BE2C (cell line): ENCODE data around the gene LRRC32.

Source experiments
- DNase-seq: peaks from one replicate; pipeline ENCODE4 v3.0.0-alpha.2; 2020
- H3K27me3 ChIP-seq: fragments of 250-450 bp; sonication (Bioruptor Pico); 2 replicates; pipeline ENCODE4 v1.5.1; 2020; ENCODE audit warnings: mild to moderate bottlenecking
- H3K36me3 ChIP-seq: fragments of 250-450 bp; sonication (Bioruptor Pico); 2 replicates; pipeline ENCODE4 v1.5.1; 2020; ENCODE audit warnings: mild to moderate bottlenecking
- H3K4me1 ChIP-seq: fragments of 250-450 bp; sonication (Bioruptor Pico); 2 replicates; pipeline ENCODE4 v1.5.1; 2020
- H3K4me3 ChIP-seq: 2 replicates; pipeline ENCODE4 v1.5.1; 2011; ENCODE audit warnings: low read depth, low read length
- H3K9me3 ChIP-seq: fragments of 250-450 bp; sonication (Bioruptor Pico); 2 replicates; pipeline ENCODE4 v1.5.1; 2020
- CTCF ChIP-seq: IDR thresholded peaks from 2 replicates; pipeline ENCODE4 v1.5.1; 2012; ENCODE audit warnings: mild to moderate bottlenecking, low read depth, low read length

The LRRC32 gene

GRCh38 chr11:76635991-76636738 is 34.4 kb downstream of the LRRC32 start:
- no peaks in the 10 kb centered on the region for H3K27me3 ChIP-seq
- H3K9me3 ChIP-seq = no peaks in the 10 kb centered on the region
- no peaks in the 10 kb centered on the region for H3K36me3 ChIP-seq
- no peak for TF ChIP-seq CTCF
- no peaks in the 10 kb centered on the region for H3K4me1 ChIP-seq
- no peak for DNase-seq
- H3K4me3 ChIP-seq = no peak overlapping the region

GRCh38 chr11:76634886-76635285 is 35.7 kb downstream of the LRRC32 start:
- H3K4me1 ChIP-seq = no peaks in the 10 kb centered on the region; the same call in 1 of the 2 replicates
- no peak for TF ChIP-seq CTCF
- no peak for DNase-seq

GRCh38 chr11:76632492-76632891 is 38.1 kb downstream of the LRRC32 start:
- TF ChIP-seq CTCF = no peak
- no peaks in the 10 kb centered on the region for H3K27me3 ChIP-seq
- H3K4me1 ChIP-seq = no peaks in the 10 kb centered on the region; the same call in 1 of the 2 replicates
- H3K36me3 ChIP-seq = no peaks in the 10 kb centered on the region
- no peak for DNase-seq
- no peak overlapping the region for H3K4me3 ChIP-seq
- H3K9me3 ChIP-seq = no peaks in the 10 kb centered on the region

More at GRCh38 chr11:76634886-76635285, 35.7 kb downstream of the LRRC32 start:
- no peaks in the 10 kb centered on the region for H3K9me3 ChIP-seq
- no peaks in the 10 kb centered on the region for H3K36me3 ChIP-seq
- no peaks in the 10 kb centered on the region for H3K27me3 ChIP-seq
- no peak overlapping the region for H3K4me3 ChIP-seq

- no peaks in the 10 kb centered on the region; the same call in 1 of the 2 replicates for H3K4me1 ChIP-seq
- no peaks in the 10 kb centered on the region for H3K9me3 ChIP-seq
- no peaks in the 10 kb centered on the region for H3K27me3 ChIP-seq
- H3K4me3 ChIP-seq = no peak overlapping the region
- no peak for TF ChIP-seq CTCF
- no peak for DNase-seq
- no peaks in the 10 kb centered on the region for H3K36me3 ChIP-seq
Observed at GRCh38 chr11:76631566-76632308, 38.8 kb downstream of the LRRC32 start.

- Histone ChIP-seq H3K36me3 (no peaks in the 10 kb centered on the region), H3K27me3 (no peaks in the 10 kb centered on the region), H3K4me1 (no peaks in the 10 kb centered on the region; the same call in 1 of the 2 replicates), H3K4me3 (no peak overlapping the region), H3K9me3 (no peaks in the 10 kb centered on the region)
- TF ChIP-seq CTCF = no peak
- no peak for DNase-seq
Observed at GRCh38 chr11:76630600-76631281, 39.8 kb downstream of the LRRC32 start.
